Parietal lobe (tissue), 1 donor: Measurements from ENCODE around the gene RAB5B. TPM values are rescaled to one million over a fixed set of nuclear protein-coding genes. Genes with fewer than 3 reads are reported as not detected.

Experiments
- total RNA-seq: library from RNA; depleted of rRNA; stranded (reverse); fragments of >200 nt; gene quantifications from one replicate; pipeline ENCODE4 v1.2.3, GENCODE V29; 2014

The RAB5B gene
- 62.0 TPM for total RNA-seq

GRCh38 chr12:55973599-55974307 lies at the start of gene RAB5B:
Gene RAB5B (plus strand): TSS chr12:55974078. CDS start chr12:55986961, 12,883 bp downstream.

GRCh38 chr12:55927588-55928502 lies 46.0 kb upstream of the RAB5B start, which contains the start of gene PYM1:
Gene PYM1 (minus strand): TSS chr12:55927894. CDS start chr12:55927761, 133 bp downstream.

GRCh38 chr12:55930771-55931316 lies 43.0 kb upstream of the RAB5B start, which contains the start of gene DGKA:
Gene DGKA (plus strand): TSS chr12:55931162. CDS start chr12:55936504, 5,342 bp downstream.

GRCh38 chr12:55965941-55966407 lies 7.9 kb upstream of the RAB5B start, which contains the start of gene PMEL:
Gene PMEL (minus strand): TSS chr12:55966042. CDS start chr12:55966011, 31 bp downstream.

GRCh38 chr12:55966408-55967281 lies 7.2 kb upstream of the RAB5B start, which contains the start of gene CDK2:
Gene CDK2 (plus strand): TSS chr12:55966830. CDS start chr12:55967009, 179 bp downstream.

GRCh38 chr12:55996715-55997534 lies 23.0 kb downstream of the RAB5B start, which contains the start of gene SUOX:
Gene SUOX (plus strand): TSS chr12:55997276. CDS start chr12:56002222, 4,946 bp downstream.

GRCh38 chr12:56020423-56021184 lies 46.7 kb downstream of the RAB5B start, which contains the start of gene IKZF4:
Gene IKZF4 (plus strand): TSS chr12:56021043. CDS start chr12:56021494, 451 bp downstream.

GRCh38 chr12:56041552-56042429 lies 67.9 kb downstream of the RAB5B start, which contains the start of gene RPS26:
Gene RPS26 (plus strand): TSS chr12:56041918. CDS start chr12:56042167, 249 bp downstream.

Other genes with a start within 250 kb of the RAB5B start
- gene CD63, start 245.1 kb upstream of the RAB5B start, total RNA-seq: 119 TPM
- 11.0 TPM for gene GDF11, start 231.0 kb upstream of the RAB5B start, total RNA-seq
- gene SARNP, start 156.4 kb upstream of the RAB5B start, total RNA-seq: 84.2 TPM
- gene ORMDL2, start 156.0 kb upstream of the RAB5B start, total RNA-seq: 5.9 TPM
- gene DNAJC14, start 144.5 kb upstream of the RAB5B start, total RNA-seq: 31.9 TPM
- not detected for gene MMP19, start 131.1 kb upstream of the RAB5B start, total RNA-seq
- 14.4 TPM for gene PYM1, start 46.2 kb upstream of the RAB5B start, total RNA-seq
- gene DGKA, start 42.9 kb upstream of the RAB5B start, total RNA-seq: 13.5 TPM
- not detected for gene PMEL, start 8.0 kb upstream of the RAB5B start, total RNA-seq
- gene CDK2, start 7.2 kb upstream of the RAB5B start, total RNA-seq: 10.6 TPM
- gene SUOX, start 23.2 kb downstream of the RAB5B start, total RNA-seq: 11.9 TPM
- gene IKZF4, start 47.0 kb downstream of the RAB5B start, total RNA-seq: 8.5 TPM
- gene RPS26, start 67.8 kb downstream of the RAB5B start, total RNA-seq: 22.8 TPM
- 3.4 TPM for gene ERBB3, start 106.1 kb downstream of the RAB5B start, total RNA-seq
- gene PA2G4, start 130.5 kb downstream of the RAB5B start, total RNA-seq: 91.7 TPM
- gene RPL41, start 142.6 kb downstream of the RAB5B start, total RNA-seq: 1,201 TPM
- 12.8 TPM for gene ZC3H10, start 144.2 kb downstream of the RAB5B start, total RNA-seq
- gene ESYT1, start 154.2 kb downstream of the RAB5B start, total RNA-seq: 24.4 TPM
- gene MYL6B, start 178.5 kb downstream of the RAB5B start, total RNA-seq: 91.1 TPM
- 311 TPM for gene MYL6, start 184.3 kb downstream of the RAB5B start, total RNA-seq
- gene SMARCC2, start 215.4 kb downstream of the RAB5B start, total RNA-seq: 149 TPM
- 77.9 TPM for gene RNF41, start 247.8 kb downstream of the RAB5B start, total RNA-seq